Caki2 (cell line): Measurements from ENCODE around the gene WDR7. TPM values are rescaled to one million over a fixed set of nuclear protein-coding genes. Genes with fewer than 3 reads are reported as not detected.
"Not testable (repeated sequence)": the region's sequence is repeated elsewhere in the genome, so short reads cannot be mapped to it uniquely, and the experiment has no call there.

Source experiments
- DNase-seq: peaks from one replicate; pipeline ENCODE4 v3.0.0-alpha.2; 2015; ENCODE audit warnings: low read depth
- in situ Hi-C: cut with HindIII; loops from 2 replicates; pipeline ENCODE4 v1.10.0; 2016; ENCODE audit warnings: low sequenced_read_pairs, low pct_unique_long_range_greater_than_20kb, mixed read lengths
- total RNA-seq: library from RNA; depleted of rRNA; stranded (reverse); fragments of >200 nt; shearing (Covaris generic); gene quantifications from 2 replicates; pipeline ENCODE4 v1.2.3, GENCODE V29; 2014; ENCODE audit warnings: low replicate concordance

The WDR7 gene
- total RNA-seq, 1 experiment from 2014 or later, result 6.6 TPM

DNA sequence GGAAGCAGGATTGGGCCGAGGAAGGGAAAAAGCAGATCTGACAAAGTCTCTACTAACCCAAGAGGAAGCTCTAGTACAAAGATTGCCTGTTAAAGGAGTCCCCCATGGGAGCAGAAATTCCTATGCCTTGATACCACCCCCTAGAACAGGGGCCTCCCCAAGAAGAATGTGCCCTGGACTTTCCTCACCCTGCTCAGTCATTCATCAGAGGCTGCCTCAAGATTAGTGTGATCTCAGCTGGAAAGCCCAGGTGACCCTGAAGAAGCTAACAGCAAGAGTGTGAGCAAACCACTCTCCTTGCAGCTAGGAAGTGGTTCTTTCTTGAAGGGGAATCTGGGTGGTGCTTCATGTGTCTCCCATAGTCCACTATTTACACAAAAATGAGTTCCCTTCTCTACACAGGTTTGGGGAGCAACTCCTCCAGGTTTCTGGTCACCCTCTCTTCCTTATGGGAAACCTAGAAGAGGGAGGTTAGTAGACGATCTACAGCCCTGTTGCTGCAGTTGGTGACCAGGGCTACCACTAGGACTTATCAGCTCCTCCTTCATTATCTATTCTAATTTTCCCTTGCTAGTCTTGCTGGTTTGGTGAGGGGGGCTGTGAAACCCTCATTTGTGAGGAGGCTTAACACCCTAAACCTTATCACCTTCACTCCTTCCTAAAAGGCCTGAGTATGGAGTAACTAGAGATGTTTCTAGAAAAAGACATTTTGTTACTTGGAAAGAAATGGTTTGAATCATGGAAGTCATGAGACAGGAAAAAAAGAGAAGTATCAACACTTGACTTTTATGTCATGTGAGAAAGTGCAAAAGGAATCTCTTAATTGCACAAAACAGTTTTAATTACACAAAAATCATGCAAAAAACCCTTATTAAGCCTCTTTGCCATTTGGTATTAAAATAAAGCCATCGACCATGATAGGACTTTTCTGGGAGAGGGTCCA is 2.9 kb upstream of the WDR7 start:
- in situ Hi-C loops, result no loop called here
- no peak for DNase-seq

DNA sequence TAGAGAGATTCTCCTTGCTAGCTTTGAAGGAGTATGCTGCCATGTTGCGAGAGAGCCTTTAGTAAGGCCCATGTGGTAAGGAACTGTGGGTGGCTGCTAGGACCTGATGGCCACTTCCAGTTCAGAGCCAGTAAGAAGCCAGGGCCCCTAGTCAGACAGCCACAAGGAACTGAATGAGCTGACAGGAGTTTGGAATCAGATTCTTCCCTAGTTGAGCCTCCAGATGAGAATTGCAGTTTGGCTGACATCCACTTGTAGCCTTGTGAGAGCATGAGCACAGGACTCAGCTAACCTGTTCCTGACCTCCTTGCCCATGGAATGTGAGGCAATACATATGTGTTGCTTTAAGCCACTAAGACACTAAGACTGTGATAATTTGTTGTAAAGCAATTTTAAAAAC is 1.2 kb upstream of the WDR7 start:
- DNase-seq, result no peak
- in situ Hi-C loops, result no loop called here

GRCh38 chr18:56651771-56652092 is 573 bp downstream of the WDR7 start:
- no peak for DNase-seq
- in situ Hi-C loops, result no loop called here

- DNase-seq, result no peak
- in situ Hi-C loops, result no loop called here
These were observed 1.6 kb downstream of the WDR7 start for GRCh38 chr18:56652802-56653201.

GRCh38 chr18:56654280-56654679 is 3.1 kb downstream of the WDR7 start:
- DNase-seq, in situ Hi-C loops: not testable (repeated sequence)

DNA sequence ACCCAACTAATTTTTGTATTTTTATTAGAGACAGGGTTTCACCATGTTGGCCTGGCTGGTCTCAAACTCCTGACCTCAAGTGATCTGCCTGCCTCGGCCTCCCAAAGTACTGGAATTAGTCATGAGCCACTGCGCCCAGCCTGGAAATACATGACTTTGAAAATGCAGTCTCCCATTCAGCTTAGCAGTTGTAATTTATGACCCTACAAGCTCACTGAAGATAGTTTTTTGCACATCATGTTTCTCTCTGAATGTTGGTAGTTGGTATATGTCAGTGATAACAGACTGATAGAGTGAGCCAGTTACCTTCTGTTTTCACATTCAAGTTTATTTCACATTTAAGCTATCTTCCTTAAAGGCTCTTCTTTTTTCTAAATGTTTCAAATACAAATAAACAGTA is 7.1 kb downstream of the WDR7 start:
- in situ Hi-C loops, result no loop called here
- DNase-seq, result no peak

- in situ Hi-C loops, result no loop called here
- no peak for DNase-seq
These were observed 8.0 kb downstream of the WDR7 start for GRCh38 chr18:56659111-56659510.

GRCh38 chr18:56660655-56661054 is 9.5 kb downstream of the WDR7 start:
- no peak for DNase-seq
- in situ Hi-C loops, result no loop called here

DNA sequence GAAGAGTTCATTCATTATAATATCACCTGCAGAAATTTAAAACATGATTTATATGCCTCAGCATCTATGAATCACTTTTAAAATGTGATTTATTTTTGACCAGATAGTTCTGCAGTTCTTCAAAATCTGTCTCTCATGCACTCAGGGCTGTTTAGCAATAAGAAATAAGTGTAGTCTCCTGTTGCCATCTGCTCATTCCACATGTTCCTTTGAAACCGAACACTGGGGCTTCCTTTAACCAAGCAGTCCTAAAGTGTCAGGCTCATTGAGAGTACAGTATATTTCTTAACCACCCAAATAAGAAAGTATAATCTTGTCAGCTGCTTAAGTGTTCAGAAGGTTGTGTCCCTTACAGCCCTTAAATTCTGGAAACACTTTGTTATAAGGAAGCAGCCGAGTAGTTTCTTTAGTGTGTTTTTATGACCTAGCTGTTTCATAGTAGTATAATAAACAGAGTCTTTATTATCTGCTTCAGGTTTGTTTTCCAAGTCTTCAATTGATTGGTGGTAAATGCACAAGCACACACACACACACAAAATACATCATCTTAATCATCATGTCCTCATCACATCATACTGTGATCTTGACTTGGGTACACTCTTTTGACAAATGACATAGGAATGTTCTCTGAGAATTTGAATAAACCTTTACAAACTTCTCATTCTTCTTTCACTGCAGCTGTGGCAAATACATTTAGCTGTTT is 10.4 kb downstream of the WDR7 start:
- in situ Hi-C loops, result no loop called here
- DNase-seq, result no peak

DNA sequence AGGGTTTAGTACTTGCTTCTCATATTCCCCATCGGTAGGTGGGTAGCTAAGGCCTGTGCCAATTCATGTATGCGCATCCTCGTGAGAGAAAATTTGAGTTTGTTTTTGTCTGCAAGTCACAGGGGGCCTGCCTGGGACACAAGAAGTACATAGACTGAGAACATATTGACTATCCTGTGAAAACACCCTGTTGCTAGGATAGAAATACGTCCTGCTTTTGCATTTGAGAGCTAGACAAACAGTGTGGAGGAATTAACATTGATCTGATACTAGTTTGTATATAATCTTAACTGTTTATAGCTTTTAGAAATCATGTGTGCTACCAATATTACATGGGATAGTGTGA is 10.9 kb downstream of the WDR7 start:
- no peak for DNase-seq
- in situ Hi-C loops, result no loop called here

DNA sequence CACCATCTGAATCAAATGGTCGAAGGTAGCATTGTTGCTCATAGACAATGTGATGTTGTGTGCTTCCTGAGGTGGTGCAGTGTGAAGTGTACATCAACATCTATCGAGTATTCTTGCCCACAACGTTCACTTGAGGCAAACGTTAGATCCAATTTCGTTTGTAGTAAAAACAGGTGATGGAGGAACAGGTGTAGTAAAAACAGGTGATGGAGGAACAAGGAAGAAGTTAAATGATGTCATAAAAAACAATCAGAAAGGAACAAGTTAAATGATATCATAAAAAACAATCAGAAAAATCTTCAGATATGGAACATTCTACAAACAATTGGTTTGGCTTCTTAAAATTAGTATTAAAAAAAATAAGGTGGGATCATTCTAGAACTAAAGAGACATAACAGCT is 11.3 kb downstream of the WDR7 start:
- in situ Hi-C loops, result no loop called here
- DNase-seq, result no peak

DNA sequence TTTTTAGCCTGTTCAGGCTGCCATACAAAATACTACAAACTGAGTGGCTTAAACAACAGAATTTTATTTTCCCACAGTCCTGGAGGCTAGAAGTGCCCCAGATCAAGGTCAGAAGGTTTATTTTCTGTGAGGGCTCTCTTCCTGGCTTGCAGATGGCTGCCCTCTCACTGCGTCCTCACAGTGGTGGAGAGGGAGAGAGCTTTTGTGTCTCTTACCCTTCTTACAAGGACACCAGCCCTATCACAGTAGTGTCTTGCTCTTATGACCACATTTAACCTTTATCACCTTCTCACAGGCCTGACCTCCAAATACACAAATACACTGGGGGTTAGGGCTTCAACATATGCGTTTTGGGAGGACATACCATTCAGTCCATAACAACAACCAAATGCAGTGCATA is 11.7 kb downstream of the WDR7 start:
- in situ Hi-C loops, result no loop called here
- DNase-seq, result no peak

DNA sequence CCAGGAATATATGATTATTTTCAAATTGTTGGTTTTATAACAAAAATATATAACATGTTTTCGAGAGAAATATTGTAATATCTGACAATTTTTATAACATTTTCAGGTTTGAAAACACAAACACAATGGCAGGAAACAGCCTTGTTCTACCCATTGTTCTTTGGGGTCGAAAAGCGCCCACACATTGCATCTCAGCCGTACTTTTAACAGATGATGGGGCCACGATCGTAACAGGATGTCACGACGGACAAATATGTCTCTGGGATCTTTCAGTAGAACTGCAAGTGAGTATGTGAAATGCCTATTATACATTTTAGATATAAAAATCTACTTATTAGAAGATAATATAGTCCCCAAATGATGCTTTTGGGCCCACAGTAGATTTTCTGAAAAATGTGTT is 21.2 kb downstream of the WDR7 start:
- DNase-seq, result no peak
- in situ Hi-C loops, result no loop called here

DNA sequence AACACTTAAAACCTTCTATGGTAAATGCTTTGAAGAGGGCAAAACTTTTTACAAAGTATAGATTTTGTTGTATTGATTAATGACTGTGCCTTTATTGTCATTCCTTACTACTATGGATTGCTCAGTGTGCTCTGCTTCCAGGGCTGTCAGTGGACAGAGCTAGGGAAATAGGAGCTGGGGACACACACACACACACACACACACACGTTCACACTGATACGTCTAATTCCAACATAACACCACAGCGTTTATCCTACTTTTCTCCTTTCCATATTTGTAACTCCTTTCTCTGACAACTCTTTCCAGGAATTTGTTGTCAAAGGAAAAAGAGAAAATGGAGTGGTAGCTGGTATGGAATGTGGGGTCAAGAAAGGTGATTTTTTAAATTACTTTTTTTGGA is 21.8 kb downstream of the WDR7 start:
- DNase-seq, result no peak
- in situ Hi-C loops, result no loop called here

- in situ Hi-C loops, result no loop called here
- no peak for DNase-seq
These were observed 25.5 kb downstream of the WDR7 start for GRCh38 chr18:56676639-56677038.

DNA sequence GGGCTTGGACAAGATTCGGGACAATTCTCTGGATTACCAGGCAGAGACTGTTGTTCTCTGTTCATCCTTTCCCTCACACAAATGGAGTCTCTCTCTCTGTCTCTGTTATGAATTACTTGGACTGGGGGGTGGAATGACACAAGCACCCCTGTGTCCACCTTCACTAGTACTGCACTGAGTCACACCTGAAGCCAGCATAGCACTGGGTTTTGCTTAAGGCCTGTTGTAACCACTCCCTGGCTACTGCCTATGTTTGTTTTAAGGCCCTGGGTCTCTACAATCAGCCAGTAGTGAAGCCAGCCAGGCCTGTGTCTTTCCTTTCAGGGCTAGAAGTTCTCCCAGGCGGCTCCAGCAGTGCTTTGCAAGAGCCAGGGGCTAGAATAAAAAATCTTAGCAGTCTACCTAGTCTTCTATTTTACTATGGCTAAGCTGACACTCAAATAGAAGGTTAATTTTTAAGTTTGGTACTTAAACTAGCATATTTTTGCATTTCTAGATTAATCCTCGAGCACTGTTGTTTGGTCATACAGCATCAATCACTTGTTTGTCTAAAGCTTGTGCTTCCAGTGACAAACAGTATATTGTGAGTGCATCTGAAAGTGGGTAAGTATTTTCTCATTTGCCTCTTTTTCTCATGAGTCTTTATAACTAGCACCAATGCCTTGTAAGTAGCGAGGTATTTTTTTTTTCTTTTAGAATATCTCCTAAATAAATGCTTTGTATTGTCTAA is 27.8 kb downstream of the WDR7 start:
- DNase-seq, result no peak
- in situ Hi-C loops, result no loop called here

DNA sequence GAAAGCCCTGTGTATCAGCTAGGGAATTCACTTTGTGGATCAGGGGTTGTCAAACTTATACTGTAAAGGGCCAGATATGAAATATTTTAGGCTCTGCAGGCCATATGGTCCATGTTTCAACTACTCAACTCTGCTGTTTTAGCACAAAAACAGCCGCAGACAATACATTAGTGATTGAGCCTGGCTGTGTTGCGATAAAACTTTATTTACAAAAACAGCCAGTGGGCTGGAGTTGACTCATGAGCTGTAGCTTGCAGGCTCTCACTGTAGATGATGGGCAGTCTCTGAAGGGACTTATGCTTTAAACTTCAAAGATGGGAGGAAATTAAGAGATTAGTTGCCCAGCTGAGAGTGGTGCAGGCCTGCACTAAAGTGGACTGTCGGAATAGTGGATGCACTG is 33.1 kb downstream of the WDR7 start:
- DNase-seq, result no peak
- in situ Hi-C loops, result no loop called here

GRCh38 chr18:56691530-56691929 is 40.4 kb downstream of the WDR7 start:
- no peak for DNase-seq
- in situ Hi-C loops, result no loop called here

DNA sequence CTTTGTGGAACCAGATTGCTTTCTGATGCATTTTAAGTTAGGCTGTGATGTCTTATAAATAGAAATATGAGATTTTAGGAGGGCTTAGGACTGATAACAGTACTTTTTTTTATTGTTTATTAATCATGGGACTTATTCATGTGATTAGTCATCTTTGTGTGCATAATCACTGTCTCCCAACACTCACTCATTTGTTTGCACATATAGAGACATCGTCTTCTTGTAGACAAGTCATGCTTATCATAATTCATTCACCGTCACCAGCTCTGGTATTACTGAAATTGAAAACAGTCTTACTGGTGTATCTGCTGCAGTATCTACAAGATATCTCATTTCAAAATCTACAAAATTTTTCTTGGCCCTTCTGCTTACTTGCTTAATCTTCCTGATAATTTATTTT is 45.8 kb downstream of the WDR7 start:
- DNase-seq, result no peak
- in situ Hi-C loops, result no loop called here
